22Rv1 (cell line): ENCODE data around the gene PLXNA4.

ENCODE experiments used
- ZFX ChIP-seq: fragments of 450-650 bp; IDR thresholded peaks from 2 replicates; pipeline ENCODE4 v1.6.1; 2017; ENCODE audit warnings: antibody characterized with exemption, borderline replicate concordance
- TF ChIP-seq, protein P1 (sequence below): fragments of 450-650 bp; IDR thresholded peaks from 2 replicates; pipeline ENCODE4 v1.5.1; 2017; ENCODE audit warnings: mild to moderate bottlenecking

DNA sequence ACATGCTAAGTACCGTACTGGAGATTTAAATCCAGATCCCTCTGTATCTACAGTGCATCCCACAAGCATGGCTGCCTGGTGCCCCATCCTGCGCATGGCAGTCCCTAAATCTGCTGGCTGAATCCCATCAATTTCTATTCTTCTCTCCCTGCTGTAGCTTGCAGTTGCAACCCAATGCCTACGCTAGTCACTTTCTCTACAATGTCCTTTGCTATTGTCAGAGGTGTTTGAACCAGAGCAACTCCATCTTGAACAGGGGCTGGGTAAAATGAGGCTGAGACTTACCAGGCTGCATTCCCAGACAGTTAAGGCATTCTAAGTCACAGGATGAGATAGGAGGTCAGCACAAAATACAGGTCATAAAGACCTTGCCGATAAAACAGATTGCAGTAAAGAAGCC is 461.2 kb downstream of the PLXNA4 start:
- TF ChIP-seq, protein P1, sequence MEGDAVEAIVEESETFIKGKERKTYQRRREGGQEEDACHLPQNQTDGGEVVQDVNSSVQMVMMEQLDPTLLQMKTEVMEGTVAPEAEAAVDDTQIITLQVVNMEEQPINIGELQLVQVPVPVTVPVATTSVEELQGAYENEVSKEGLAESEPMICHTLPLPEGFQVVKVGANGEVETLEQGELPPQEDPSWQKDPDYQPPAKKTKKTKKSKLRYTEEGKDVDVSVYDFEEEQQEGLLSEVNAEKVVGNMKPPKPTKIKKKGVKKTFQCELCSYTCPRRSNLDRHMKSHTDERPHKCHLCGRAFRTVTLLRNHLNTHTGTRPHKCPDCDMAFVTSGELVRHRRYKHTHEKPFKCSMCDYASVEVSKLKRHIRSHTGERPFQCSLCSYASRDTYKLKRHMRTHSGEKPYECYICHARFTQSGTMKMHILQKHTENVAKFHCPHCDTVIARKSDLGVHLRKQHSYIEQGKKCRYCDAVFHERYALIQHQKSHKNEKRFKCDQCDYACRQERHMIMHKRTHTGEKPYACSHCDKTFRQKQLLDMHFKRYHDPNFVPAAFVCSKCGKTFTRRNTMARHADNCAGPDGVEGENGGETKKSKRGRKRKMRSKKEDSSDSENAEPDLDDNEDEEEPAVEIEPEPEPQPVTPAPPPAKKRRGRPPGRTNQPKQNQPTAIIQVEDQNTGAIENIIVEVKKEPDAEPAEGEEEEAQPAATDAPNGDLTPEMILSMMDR, result no peak
- no peak for TF ChIP-seq ZFX
